Measurements from ENCODE around the gene ABCB10.
"Not testable (repeated sequence)": the region's sequence is repeated elsewhere in the genome, so short reads cannot be mapped to it uniquely, and the experiment has no call there.

The ABCB10 gene

DNA sequence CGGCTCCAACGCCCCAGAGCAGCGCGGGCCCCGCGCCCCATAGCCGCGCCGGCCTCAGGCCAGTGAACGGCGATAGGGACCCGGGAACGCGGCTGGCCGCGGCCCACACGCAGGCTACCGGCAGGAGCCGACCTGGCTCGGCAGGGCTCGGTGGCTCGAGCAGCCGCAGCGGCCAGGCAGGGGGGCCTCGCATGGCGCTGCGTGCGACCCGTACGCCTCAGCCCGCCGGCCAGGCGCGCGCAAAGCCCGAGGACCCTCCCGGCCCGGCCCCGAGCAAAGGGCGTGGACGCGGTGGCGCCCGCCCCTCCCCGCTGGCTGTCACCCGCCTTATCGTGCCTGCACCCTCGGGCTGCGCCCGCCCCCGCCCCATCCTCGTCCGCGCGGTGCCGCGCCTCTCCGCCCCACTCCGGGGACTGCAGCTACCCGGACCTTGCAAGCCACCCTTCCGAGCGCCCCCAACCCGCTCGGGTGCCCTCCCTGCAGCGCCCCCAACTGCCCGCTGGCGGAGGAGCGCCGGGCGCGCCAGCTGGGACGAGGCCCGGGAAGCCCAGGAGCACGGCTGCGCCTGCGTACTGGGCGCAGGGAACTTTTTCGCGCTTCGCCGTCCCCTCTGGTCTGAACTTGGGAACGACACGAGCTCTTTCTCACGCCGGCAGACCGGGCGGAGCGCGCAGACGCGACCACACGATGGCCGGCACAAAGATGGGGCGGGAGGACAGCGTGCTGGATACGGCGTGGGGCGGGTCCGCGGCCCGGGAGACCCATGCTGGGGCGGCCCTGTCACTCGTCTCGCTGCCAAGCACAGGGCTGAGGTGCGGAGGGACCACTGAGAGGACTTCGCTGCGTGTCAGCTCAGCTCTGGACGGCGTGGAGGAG is at the start of gene ABCB10:
Gene ABCB10, minus strand, starts transcription at position 248 of the 876 bp plus-strand sequence. Its CDS starts 55 bp downstream, at position 193.
- peak; percentile 100 for DNase-seq (ENCODE audit: low spot score)

DNA sequence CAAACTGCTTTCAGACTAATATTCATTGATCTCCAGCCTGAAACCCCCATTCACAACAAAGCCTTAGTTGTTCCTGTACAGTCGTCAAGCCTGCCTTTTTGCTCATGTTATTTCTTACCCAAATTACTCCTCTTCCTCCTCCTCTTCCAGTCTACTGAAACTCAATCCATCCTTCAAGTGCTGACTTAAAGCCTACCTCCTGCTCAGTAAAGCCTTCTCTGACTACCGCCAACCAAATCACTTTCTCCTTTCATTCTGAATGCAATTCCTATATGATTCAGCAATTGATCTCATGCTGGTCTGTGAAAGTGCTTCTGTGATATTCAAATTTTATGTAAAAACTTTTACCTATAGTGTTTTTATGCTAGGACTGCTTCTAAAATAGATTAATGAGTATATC is 48.9 kb upstream of the ABCB10 start:
- no peak for DNase-seq (ENCODE audit: low spot score)

DNA sequence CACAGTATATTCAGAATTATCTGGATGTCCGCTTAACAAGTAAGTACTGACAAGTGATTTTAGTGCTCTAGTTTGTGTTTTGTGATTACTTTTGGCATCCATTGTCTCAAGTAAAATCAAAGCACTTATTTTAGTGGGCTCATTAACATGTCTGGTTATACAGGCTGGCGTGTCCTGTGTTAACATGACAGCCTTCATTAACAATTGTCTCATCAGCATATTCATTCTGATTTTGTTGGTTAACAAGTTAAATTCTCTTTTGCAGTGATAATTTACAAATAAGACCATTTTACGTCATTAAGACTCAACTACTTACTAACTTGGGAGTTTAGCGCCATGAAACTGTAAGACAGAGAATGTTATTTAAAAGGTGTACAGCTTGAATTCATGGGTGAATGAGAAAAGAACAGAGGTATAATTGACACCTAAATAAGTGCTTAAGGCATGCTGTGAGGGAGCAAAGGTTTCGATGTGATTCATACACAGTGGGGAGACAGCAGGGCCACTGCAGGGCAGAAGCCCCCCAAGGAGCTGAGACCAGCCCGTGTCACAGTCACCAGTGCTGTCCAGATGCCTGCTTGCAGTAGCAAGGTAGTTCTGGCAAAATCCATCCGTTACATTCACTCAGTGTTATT is 45.0 kb upstream of the ABCB10 start:
- no peak for DNase-seq (ENCODE audit: low spot score)

DNA sequence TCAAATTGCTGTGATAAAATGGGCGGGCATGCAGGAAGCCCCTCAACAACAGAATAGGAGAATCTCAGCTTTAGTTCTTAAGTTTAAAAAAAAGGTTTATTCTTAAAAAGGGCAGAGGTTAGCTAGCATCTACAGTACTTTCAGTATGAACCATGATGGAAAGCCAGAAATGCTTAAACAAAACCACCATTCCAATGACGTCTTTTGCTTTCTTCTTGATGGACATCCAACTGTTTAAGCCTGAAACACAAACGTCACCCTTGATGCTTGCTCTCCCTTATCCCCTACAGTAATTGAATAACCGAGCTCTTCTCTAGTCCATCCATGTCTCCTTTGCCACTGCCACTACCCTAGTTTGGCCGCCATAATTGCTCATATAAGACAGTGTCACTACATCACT is 41.7 kb upstream of the ABCB10 start:
- no peak for DNase-seq (ENCODE audit: low spot score)

- DNase-seq (ENCODE audit: low spot score): no peak
These were observed 40.9 kb upstream of the ABCB10 start for GRCh38 chr1:229599218-229599954.

DNA sequence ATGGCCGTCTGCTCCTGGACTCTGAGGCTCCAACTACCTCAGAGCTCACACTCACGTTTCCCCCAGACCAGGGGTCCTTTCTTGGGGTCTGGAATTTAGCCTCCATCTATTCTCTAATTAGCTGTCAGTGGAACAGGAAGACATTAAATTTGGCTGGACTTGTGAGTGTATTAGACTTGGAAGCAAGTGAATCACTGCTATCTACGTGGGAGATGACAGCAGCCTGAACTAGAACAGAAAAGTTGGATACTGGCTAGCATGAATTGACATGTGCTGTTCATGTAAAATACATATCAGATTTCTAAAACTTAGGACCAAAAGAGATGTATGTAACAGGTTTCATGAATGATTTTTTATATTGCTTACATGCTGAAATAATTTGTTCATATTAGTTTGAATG is 39.4 kb upstream of the ABCB10 start:
- DNase-seq (ENCODE audit: low spot score): no peak

- no peak for DNase-seq (ENCODE audit: low spot score)
These were observed 38.6 kb upstream of the ABCB10 start for GRCh38 chr1:229596925-229597699.

DNA sequence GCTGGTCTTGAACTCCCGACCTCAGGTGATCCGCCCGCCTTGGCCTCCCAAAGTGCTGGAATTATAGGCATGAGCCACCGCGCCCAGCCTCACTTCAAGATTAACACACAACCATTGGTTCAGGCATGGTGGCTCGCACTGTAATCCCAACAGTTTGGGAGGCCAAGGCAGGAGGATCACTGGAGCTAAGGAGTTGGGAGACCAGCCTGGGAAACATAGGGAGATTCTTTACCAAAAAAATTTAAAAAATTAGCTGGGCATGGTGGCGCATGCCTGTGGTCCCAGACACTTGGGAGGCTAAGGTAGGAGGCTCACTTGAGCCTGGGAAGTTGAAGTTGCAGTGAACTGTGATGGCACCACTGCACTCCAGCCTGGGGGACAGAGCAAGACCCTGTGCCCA is 37.4 kb upstream of the ABCB10 start:
- not testable (repeated sequence) for DNase-seq (ENCODE audit: low spot score)

GRCh38 chr1:229594227-229595008 is 35.9 kb upstream of the ABCB10 start:
- no peak for DNase-seq (ENCODE audit: low spot score)

- no peak for DNase-seq (ENCODE audit: low spot score)
These were observed 35.3 kb upstream of the ABCB10 start for GRCh38 chr1:229593800-229594199.

- DNase-seq (ENCODE audit: low spot score): no peak
These were observed 31.6 kb upstream of the ABCB10 start for GRCh38 chr1:229590119-229590518.

DNA sequence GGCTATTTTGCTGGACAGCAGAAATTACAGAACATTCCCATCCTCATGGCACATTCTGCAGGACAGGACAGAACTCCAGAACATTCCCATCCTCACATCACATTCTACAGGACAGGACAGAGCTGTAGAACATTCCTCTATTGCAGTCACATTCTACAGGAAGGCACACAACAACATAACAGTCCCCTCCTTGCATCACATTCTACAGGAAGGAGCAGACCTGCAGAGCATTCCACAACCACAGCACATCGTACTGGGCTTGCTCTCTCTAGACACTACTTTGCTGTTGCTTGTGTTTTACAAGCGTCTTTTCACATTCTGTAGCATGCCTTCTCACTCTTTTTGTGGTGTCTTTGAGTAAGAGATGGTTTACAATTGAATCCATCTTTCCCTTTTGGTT is 26.8 kb upstream of the ABCB10 start:
- DNase-seq (ENCODE audit: low spot score): no peak

GRCh38 chr1:229582715-229583114 is 24.2 kb upstream of the ABCB10 start:
- DNase-seq (ENCODE audit: low spot score): no peak

DNA sequence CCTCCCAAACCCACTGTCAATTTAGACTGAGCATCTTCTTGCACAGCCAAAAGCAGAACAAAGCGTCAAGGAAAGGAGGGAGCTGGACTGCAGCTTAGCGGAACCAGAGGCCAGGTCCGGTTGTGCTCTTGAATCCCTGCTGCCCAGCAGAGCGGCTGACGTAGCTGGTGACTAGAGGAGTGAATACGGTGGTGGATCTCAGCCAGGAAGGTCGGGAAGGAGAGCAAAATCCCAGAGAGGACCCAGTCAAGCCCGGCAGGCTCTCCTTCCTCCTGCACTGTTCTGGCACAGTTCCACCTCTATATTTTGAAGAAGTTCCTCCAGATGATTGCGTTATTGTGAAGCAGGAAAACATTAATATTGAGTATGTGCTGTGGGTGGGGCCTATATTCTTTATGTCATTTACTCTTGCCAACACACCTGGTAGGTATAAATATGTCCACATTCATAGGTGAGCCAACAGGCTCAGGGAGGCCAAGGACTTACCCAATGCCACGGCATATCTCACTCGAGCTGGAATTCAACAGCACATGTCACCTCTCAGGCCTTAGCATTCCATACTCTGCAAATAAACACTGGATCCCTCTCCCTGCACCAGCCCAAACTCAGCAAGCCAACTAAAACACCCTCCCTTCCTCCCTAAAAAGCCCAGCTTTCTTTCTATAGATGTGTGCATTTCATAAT is 23.6 kb upstream of the ABCB10 start:
- DNase-seq (ENCODE audit: low spot score): no peak

DNA sequence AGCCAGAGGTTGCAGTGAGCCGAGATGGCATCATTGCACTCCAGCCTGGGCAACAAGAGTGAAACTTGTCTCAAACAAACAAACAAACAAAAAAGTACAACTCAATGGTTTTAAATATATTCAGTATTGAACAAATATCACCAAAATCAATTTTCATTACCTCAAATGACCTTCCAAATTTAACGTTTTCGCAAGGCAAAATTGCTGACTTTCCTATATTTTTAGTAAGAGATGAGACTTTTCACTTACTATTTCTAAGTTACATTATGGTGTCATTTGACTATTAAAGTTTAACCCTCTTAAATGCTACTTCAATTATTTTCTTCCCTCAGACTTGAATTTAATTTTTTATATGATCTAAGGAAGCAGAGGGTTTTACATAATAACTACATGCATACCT is 23.0 kb upstream of the ABCB10 start:
- no peak for DNase-seq (ENCODE audit: low spot score)

DNA sequence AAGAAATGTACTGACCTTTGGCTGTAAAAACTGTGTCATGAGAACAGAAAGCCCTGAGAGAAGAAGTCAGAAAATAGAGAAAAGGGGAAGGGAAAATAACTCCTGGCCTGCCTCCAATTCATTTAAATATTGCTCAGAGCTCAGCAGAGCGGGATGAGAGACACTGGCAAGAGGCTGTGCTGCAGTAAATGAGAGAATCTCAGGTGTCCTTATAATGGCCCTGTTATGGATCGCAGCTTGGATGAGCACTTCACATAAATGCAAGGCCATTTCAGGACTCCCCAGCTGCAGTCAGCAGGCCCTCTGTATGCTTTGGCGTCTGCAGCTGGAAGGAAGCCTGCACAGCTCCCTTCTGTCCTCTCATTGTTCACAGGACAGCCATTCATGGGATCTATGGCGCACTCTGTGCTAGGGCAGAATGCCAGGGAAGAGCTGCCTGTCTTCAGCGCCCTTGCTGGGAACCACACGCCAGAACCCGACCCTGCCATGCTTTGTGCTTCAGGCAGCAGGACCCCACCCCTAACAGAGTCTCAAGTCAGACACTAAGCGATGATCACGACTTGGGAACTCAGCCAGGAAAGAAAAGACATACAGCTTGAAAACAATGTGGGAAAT is 20.7 kb upstream of the ABCB10 start:
- peak; percentile 85 for DNase-seq (ENCODE audit: low spot score)

DNA sequence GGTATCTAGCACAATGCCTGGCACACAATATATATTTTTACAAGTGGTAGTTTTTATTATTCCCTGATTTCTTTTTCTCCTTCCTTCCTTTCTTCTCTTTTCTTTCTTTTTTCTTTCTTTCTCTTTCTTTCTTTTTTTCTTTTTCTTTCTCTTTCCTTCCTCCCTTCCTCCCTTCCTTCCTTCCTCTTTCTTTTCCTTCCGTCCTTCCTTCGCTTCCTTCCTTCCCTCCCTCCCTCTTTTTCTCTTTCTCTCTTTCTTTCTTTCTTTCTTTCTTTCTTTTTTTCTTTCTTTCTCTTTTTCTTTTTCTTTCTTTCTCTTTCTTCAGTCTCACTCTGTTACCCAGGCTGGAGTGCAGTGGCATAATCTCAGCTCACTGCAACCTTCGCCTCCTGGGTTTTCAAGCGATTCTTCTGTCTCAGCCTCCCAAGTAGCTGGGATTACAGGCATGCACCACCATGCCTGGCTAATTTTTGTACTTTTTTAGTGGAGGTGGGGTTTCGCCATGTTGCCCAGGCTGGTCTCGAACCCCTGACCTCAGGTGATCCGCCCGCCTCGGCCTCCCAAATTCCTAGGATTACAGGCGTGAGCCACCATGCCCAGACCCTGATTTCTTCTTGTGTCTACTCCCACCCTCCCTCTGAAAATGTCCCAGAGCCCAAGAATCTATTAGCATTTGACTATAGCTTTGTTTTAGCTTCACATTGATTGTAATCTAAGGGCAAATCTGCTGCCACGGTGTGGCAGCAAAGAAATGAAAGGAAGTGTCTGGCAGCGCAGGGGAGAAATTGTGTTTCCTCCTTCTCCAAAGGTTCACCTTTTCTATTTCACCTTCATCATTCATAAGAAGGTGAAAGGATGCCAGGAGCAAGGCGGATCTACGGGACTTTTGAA is 19.9 kb upstream of the ABCB10 start:
- no peak for DNase-seq (ENCODE audit: low spot score)

GRCh38 chr1:229574679-229575442 is 16.4 kb upstream of the ABCB10 start:
- no peak for DNase-seq (ENCODE audit: low spot score)

All from COLO829 (cell line).